Ascending aorta (tissue), 2 donors: ENCODE results near the gene SLC44A1. TPM values are rescaled to one million over a fixed set of nuclear protein-coding genes. Genes with fewer than 3 reads are reported as not detected.

Source experiments
- DNase-seq, 2 donors: peaks; one replicate each; pipeline ENCODE4 v3.0.0-alpha.2; 2019; ENCODE audit warnings: low spot score in 2 of 2
- H3K27ac ChIP-seq, 2 donors: fragments of 200-600 bp; sonication (generic); one replicate each; pipeline ENCODE4 v1.5.1; 2016 to 2017; ENCODE audit warnings: mild to moderate bottlenecking in 1 of 2
- H3K27me3 ChIP-seq: fragments of 200-600 bp; sonication (generic); one replicate; pipeline ENCODE4 v1.5.1; 2017
- H3K36me3 ChIP-seq, 2 donors: fragments of 200-600 bp; sonication (generic); one replicate each; pipeline ENCODE4 v1.5.1; 2016
- H3K4me1 ChIP-seq, 2 donors: fragments of 200-600 bp; sonication (generic); one replicate each; pipeline ENCODE4 v1.5.1; 2016 to 2017; ENCODE audit warnings: mild to moderate bottlenecking in 1 of 2
- H3K4me3 ChIP-seq, 2 donors: fragments of 200-600 bp; sonication (generic); one replicate each; pipeline ENCODE4 v1.5.1; 2016 to 2017; ENCODE audit warnings: mild to moderate bottlenecking in 1 of 2
- H3K9me3 ChIP-seq, 2 donors: fragments of 200-600 bp; sonication (generic); one replicate each; pipeline ENCODE4 v1.5.1; 2016
- intact Hi-C: fragments of 100-400 bp; cut with DNase I; formaldehyde crosslinking; loops from one replicate; pipeline ENCODE4 v1.15.1; 2023
- total RNA-seq: library from RNA; depleted of rRNA; stranded (reverse); fragments of >200 nt; gene quantifications from one replicate; pipeline ENCODE4 v1.1.0, GENCODE V29; 2016
- TF ChIP-seq, protein P1 (sequence below), 3 experiments: fragments of 200-600 bp in 2 of 3; fragments of 450-650 bp in 1 of 3; sonication (generic) in 2 of 3; IDR thresholded peaks; one replicate each; pipeline ENCODE4 v1.5.1; 2016 to 2019; ENCODE audit warnings: antibody characterized with exemption in 3 of 3, mild to moderate bottlenecking in 1 of 3, moderate library complexity in 1 of 3

The SLC44A1 gene
- total RNA-seq, 1 donor from 2014 or later = 26.5 TPM

- Histone ChIP-seq H3K4me3 (no peak overlapping the region), H3K27ac (no peak overlapping the region), H3K27me3 (no peaks in the 10 kb centered on the region), H3K36me3 (no peaks in the 10 kb centered on the region), H3K9me3 (no peaks in the 10 kb centered on the region), H3K4me1 (no peaks in the 10 kb centered on the region)
- TF ChIP-seq, protein P1, sequence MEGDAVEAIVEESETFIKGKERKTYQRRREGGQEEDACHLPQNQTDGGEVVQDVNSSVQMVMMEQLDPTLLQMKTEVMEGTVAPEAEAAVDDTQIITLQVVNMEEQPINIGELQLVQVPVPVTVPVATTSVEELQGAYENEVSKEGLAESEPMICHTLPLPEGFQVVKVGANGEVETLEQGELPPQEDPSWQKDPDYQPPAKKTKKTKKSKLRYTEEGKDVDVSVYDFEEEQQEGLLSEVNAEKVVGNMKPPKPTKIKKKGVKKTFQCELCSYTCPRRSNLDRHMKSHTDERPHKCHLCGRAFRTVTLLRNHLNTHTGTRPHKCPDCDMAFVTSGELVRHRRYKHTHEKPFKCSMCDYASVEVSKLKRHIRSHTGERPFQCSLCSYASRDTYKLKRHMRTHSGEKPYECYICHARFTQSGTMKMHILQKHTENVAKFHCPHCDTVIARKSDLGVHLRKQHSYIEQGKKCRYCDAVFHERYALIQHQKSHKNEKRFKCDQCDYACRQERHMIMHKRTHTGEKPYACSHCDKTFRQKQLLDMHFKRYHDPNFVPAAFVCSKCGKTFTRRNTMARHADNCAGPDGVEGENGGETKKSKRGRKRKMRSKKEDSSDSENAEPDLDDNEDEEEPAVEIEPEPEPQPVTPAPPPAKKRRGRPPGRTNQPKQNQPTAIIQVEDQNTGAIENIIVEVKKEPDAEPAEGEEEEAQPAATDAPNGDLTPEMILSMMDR (IDR thresholded peaks at IDR 0.05) = no peak
- no peak for DNase-seq
- intact Hi-C loops = no loop called here
Measured at GRCh38 chr9:105316703-105317102, 72.3 kb downstream of the SLC44A1 start.

DNA sequence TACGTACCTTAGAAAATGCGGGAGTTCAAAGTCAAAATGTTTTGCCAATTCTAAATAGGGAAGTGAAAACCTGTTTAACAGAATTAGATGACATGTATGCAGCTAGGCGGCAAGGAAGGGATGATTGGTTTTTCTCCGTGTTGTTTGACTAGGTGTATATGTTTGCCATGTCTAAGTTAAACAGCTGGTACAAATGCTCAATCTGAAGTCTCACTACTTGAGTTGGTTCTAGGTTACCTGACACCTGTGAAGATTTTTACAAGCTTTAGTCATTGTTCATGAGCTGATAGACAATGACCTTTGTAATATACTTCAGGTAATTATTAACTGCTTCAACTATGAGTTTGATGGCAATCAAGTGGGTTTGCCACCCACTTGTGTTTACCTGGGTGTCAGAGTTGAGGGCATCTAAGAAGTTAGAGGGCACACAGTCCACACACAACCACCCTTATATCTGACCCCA, 74.3 kb downstream of the SLC44A1 start:
- Histone ChIP-seq H3K27ac (no peak overlapping the region), H3K36me3 (no peaks in the 10 kb centered on the region), H3K9me3 (no peaks in the 10 kb centered on the region), H3K4me1 (no peaks in the 10 kb centered on the region), H3K4me3 (no peak overlapping the region), H3K27me3 (no peaks in the 10 kb centered on the region)
- no peak for DNase-seq
- TF ChIP-seq, protein P1 (IDR thresholded peaks at IDR 0.05) = no peak
- intact Hi-C loops = no loop called here

DNA sequence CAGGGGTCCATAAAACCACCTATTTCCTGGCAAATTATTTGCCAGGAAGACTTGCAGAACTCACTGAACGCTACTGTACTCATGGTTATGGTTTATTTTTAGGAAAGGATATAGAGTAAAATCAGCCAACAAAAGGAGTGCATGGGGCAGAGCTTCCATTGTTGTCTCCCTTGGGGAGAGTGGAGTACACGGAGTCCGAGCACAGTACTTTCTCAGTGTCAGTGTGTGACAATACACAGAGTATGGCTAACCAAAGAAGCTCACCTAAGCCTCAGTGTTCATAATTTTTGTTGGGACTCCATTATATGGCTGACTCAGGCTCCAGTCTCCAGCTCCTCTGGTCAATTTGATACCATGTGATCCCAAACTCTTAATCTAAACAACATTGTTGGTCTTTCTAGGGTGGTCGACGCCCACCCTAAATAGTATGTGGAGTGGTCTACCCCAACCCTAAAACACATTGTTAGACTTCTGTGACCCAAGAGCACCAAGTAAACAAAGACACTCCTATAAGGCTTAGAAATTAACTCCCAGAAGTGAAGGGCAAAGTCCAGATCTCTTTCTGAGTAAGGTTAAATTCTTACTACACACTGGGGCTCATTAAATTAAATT, 74.9 kb downstream of the SLC44A1 start:
- Histone ChIP-seq H3K27me3 (no peaks in the 10 kb centered on the region), H3K27ac (no peak overlapping the region), H3K36me3 (no peaks in the 10 kb centered on the region), H3K4me1 (no peaks in the 10 kb centered on the region), H3K9me3 (no peaks in the 10 kb centered on the region), H3K4me3 (no peak overlapping the region)
- intact Hi-C loops = no loop called here
- TF ChIP-seq, protein P1 (IDR thresholded peaks at IDR 0.05) = no peak
- no peak for DNase-seq

GRCh38 chr9:105320568-105320967, 76.1 kb downstream of the SLC44A1 start:
- no peaks in the 10 kb centered on the region for H3K9me3 ChIP-seq
- TF ChIP-seq, protein P1 (IDR thresholded peaks at IDR 0.05) = no peak
- H3K27ac ChIP-seq = no peak overlapping the region
- DNase-seq = no peak
- no peaks in the 10 kb centered on the region for H3K36me3 ChIP-seq
- H3K4me1 ChIP-seq = no peaks in the 10 kb centered on the region
- H3K4me3 ChIP-seq = no peak overlapping the region
- intact Hi-C loops = no loop called here
- H3K27me3 ChIP-seq = no peaks in the 10 kb centered on the region

- Histone ChIP-seq H3K36me3 (no peaks in the 10 kb centered on the region), H3K4me1 (no peaks in the 10 kb centered on the region), H3K9me3 (no peaks in the 10 kb centered on the region), H3K27ac (no peak overlapping the region), H3K27me3 (no peaks in the 10 kb centered on the region), H3K4me3 (no peak overlapping the region)
- DNase-seq = no peak
- intact Hi-C loops = no loop called here
- TF ChIP-seq, protein P1 (IDR thresholded peaks at IDR 0.05) = no peak
Measured at GRCh38 chr9:105328296-105328695, 83.8 kb downstream of the SLC44A1 start.
